K562 (cell line): Measurements from ENCODE around the gene SLIT1. TPM values are rescaled to one million over a fixed set of nuclear protein-coding genes. Genes with fewer than 3 reads are reported as not detected.

Experiments
- ATAC-seq: fragments of 200-7000 bp; cut with Tn5 transposase; 3 replicates; pipeline ENCODE4 v1.9.1; 2020; ENCODE audit warnings: moderate library complexity
- BruUV-seq: library from RNA; stranded (reverse); fragments of 400-500 nt; replicated peaks from 2 replicates; lab custom pipeline; 2021; lab: Mats Ljungman, UMichigan
- CTCF ChIA-PET: fragments of 300-600 bp; formaldehyde crosslinking; extraction: SDS; loops from one replicate; lab custom pipeline; 2021; ENCODE audit warnings: low intra/inter-chr PET ratio; lab: Yijun Ruan, JAX
- POLR2A ChIA-PET: fragments of 300-600, 350-650 bp; sonication (Branson Sonifier 250); formaldehyde crosslinking; extraction: SDS; loops from one replicate; lab custom pipeline; 2021; ENCODE audit warnings: antibody characterized with exemption, inconsistent platforms; lab: Yijun Ruan, JAX
- DNase-seq, 4 experiments: peaks; one replicate each; pipeline versions ENCODE4 v3.0.0 to v3.0.0-alpha.2; 2011 to 2018; ENCODE audit warnings: low spot score in 3 of 4, mixed read lengths in 3 of 4; ENCODE audit errors: extremely low read depth in 1 of 4
- FAIRE-seq: peaks from 2 replicates; lab custom pipeline; 2011; peaks lifted over from hg19 to GRCh38; lab: Jason Lieb, UNC
- H2AFZ ChIP-seq: 2 replicates; pipeline ENCODE4 v1.6.0; 2011; ENCODE audit warnings: low read depth, low read length, control low read depth, inconsistent platforms
- H3K27ac ChIP-seq: fragments of 200-600 bp; 3 replicates; pipeline ENCODE4 v1.8.0; 2011; ENCODE audit warnings: low read depth, mild to moderate bottlenecking, control low read depth, inconsistent platforms, low read length, moderate library complexity, mixed read lengths; ENCODE audit errors: extremely low read depth
- H3K27me3 ChIP-seq, 2 experiments: fragments of 300-600 bp in 1 of 2; 2 replicates in 1 of 2; 3 replicates in 1 of 2; pipeline versions ENCODE4 v1.6.0 to v1.8.0; 2011; ENCODE audit warnings: inconsistent platforms in 2 of 2, low read length in 2 of 2, mild to moderate bottlenecking in 1 of 2, mixed read lengths in 1 of 2, moderate library complexity in 1 of 2; ENCODE audit not compliant: control insufficient read depth in 2 of 2, insufficient read depth in 2 of 2
- H3K36me3 ChIP-seq: fragments of 300-600 bp; 3 replicates; pipeline ENCODE4 v1.8.0; 2011; ENCODE audit warnings: mild to moderate bottlenecking, low read length, inconsistent platforms; ENCODE audit not compliant: control insufficient read depth, insufficient read depth
- H3K4me1 ChIP-seq, 2 experiments: fragments of 200-600 bp in 1 of 2; replicated peaks in 1 of 2; 2 replicates in 1 of 2; 3 replicates in 1 of 2; pipeline versions ENCODE4 v1.5.1 to v1.8.0; 2011; ENCODE audit warnings: inconsistent platforms in 2 of 2, low read length in 2 of 2, mild to moderate bottlenecking in 1 of 2, mixed read lengths in 1 of 2, moderate library complexity in 1 of 2; ENCODE audit not compliant: control insufficient read depth in 2 of 2, insufficient read depth in 2 of 2
- H3K4me2 ChIP-seq: 2 replicates; pipeline ENCODE4 v1.6.1; 2011; ENCODE audit warnings: low read length, control low read depth, inconsistent platforms, mixed read lengths; ENCODE audit not compliant: insufficient read depth
- H3K4me3 ChIP-seq: fragments of 200-600 bp; sonication (generic), shearing (Covaris generic); 2 replicates; pipeline ENCODE4 v1.5.1; 2016; ENCODE audit warnings: control low read depth, inconsistent platforms
- H3K79me2 ChIP-seq: fragments of 200-600 bp; 3 replicates; pipeline ENCODE4 v1.8.0; 2011; ENCODE audit warnings: low read length, inconsistent platforms; ENCODE audit not compliant: control insufficient read depth, insufficient read depth
- H3K9ac ChIP-seq, 2 experiments: 2 replicates each; pipeline versions ENCODE4 v1.6.0 to v1.6.1; 2011; ENCODE audit warnings: low read depth in 2 of 2, low read length in 2 of 2, control low read depth in 1 of 2, inconsistent platforms in 1 of 2, mild to moderate bottlenecking in 1 of 2, mixed read lengths in 1 of 2; ENCODE audit not compliant: insufficient read depth in 1 of 2
- H3K9me1 ChIP-seq: one replicate; pipeline ENCODE4 v1.6.0; 2011; ENCODE audit warnings: inconsistent platforms, mild to moderate bottlenecking, low read length, moderate library complexity; ENCODE audit not compliant: control insufficient read depth, insufficient read depth
- H3K9me3 ChIP-seq: replicated peaks from 2 replicates; pipeline ENCODE4 v1.5.1; 2011; ENCODE audit warnings: low read depth, low read length, inconsistent platforms; ENCODE audit not compliant: control insufficient read depth, insufficient read depth
- H4K20me1 ChIP-seq: replicated peaks from 2 replicates; pipeline ENCODE4 v1.6.1; 2011; ENCODE audit warnings: low read length, inconsistent platforms, mixed read lengths; ENCODE audit not compliant: control insufficient read depth, insufficient read depth
- IRF2 ChIP-seq: sonication (generic); formaldehyde crosslinking; IDR thresholded peaks from 2 replicates; pipeline ENCODE4 v1.8.1; 2022; ENCODE audit warnings: mild to moderate bottlenecking, missing genetic modification reagents
- ZNF609 ChIP-seq: sonication (generic); formaldehyde crosslinking; IDR thresholded peaks from 2 replicates; pipeline ENCODE4 v1.8.1; 2023; ENCODE audit warnings: missing genetic modification reagents, mild to moderate bottlenecking, borderline replicate concordance
- WGBS: fragments of 100-300 bp; shearing (Covaris generic); methylation state at CpG from one replicate; pipeline ENCODE4 v1.1.6; 2016; ENCODE audit warnings: low coverage, mixed read lengths; ENCODE audit not compliant: insufficient coverage; ENCODE audit errors: missing lambda C conversion rate; 5-methylcytosine and 5-hydroxymethylcytosine counted together
- in situ Hi-C: fragments of 300-500 bp; cut with MboI; formaldehyde crosslinking; loops from 4 replicates; pipeline ENCODE4 v1.15.0; 2018; ENCODE audit warnings: inconsistent platforms, mixed read lengths
- intact Hi-C: fragments of 100-400 bp; cut with micrococcal nuclease; formaldehyde crosslinking; loops from 2 replicates; pipeline ENCODE4 v1.14.2; 2022
- polyA plus RNA-seq, 8 experiments: library from polyadenylated mRNA; depleted of rRNA in 4 of 8; stranded (reverse) in 5 of 8; unstranded in 3 of 8; fragments of >200 nt; fragmentation: Nextera tagmentation in 2 of 8; fragmentation: Illumina TruSeq in 1 of 8; extraction: Ambion mirVana in 2 of 8; extraction: Trizol in 1 of 8; gene quantifications; 2 replicates each; pipeline versions ENCODE4 v1.2.1 to v1.2.3, GENCODE V29; 2011 to 2014; ENCODE audit warnings: inconsistent platforms in 1 of 8, missing spikeins in 1 of 8
- total RNA-seq, 7 experiments: library from RNA; depleted of rRNA in 6 of 7; stranded (reverse); fragments of >200 nt in 6 of 7; fragmentation: Illumina TruSeq in 2 of 7; extraction: Trizol in 2 of 7; gene quantifications; 2 replicates each; pipeline versions ENCODE4 v1.2.1 to v1.2.3, GENCODE V29; 2011 to 2021; ENCODE audit warnings: low replicate concordance in 1 of 7

Gene SLIT1
- total and polyA plus RNA-seq, 9 of the 15 experiments (the other 6 are each of a cell fraction or from before 2014, with no cell fraction given), result 0.01 to 0.11 (median 0.04) TPM; not detected in 3

DNA sequence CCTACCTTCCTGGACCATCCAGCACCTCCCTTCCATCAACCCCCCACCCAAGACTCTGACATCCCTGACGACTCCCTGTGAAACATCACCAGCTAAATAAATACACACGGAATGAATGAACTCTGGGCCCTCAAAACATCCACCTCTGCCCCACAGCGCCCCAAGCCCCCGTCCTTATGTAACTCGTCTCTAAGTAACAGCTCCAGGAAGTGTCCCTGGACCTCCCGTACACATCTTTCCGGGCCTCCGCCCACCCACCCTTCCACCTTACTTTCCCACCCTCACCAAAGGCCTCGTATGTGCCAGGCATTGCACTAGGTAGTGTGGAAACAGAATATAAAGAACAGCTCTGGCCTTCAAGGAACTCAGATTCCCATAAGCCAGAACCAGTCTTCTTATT lies 27.7 kb upstream of the SLIT1 start:
- 27% methylated on average over 8 of the region's 9 CpGs for WGBS
- POLR2A ChIA-PET, result no interaction called here
- no peak for FAIRE-seq

More for the DNA sequence above, 27.7 kb upstream of the SLIT1 start:
- no peaks in the 10 kb centered on the region for H3K9me1 ChIP-seq
- intact Hi-C loops, result no loop called here
- H3K9me3 ChIP-seq, result no peaks in the 10 kb centered on the region
- no peak overlapping the region for H3K4me2 ChIP-seq
- H3K9ac ChIP-seq, result no peak overlapping the region; a peak in 1 of 4 replicates
- no peak for ATAC-seq
- no peaks in the 10 kb centered on the region for H3K79me2 ChIP-seq
- no peak overlapping the region for H2AFZ ChIP-seq
- no TSS peak for BruUV-seq
- H4K20me1 ChIP-seq, result no peaks in the 10 kb centered on the region
- DNase-seq, result no peak
- no peak for TF ChIP-seq IRF2 (CRISPR knock-in tag)
- TF ChIP-seq ZNF609, result no peak
- H3K4me1 ChIP-seq, result peaks cover 0 to 8% of the 10 kb centered on the region in 2 experiments; a peak in 2 of 5 replicates
- H3K27me3 ChIP-seq, result peaks cover 0 to 10% of the 10 kb centered on the region in 2 experiments; a peak in 1 of 5 replicates
- no peak overlapping the region for H3K27ac ChIP-seq
- no peaks in the 10 kb centered on the region for H3K36me3 ChIP-seq
- H3K4me3 ChIP-seq, result no peak overlapping the region
- in situ Hi-C loops, result no loop called here
- CTCF ChIA-PET, result interaction anchor here (0.6 to 0.7 kb wide), 3 partner anchors 13 to 692 kb away, joined by 3 read pairs; no protein-coding TSS in a partner anchor
